IMR-90 (cell line): Measurements from ENCODE around the gene SPRY1. TPM values are rescaled to one million over a fixed set of nuclear protein-coding genes. Genes with fewer than 3 reads are reported as not detected.
A peak's percentile ranks its signal among the peaks of the same experiment; 100 is the strongest.

Source experiments
- ATAC-seq: fragments of 200-7000 bp; cut with Tn5 transposase; 2 replicates; pipeline ENCODE4 v1.9.1; 2020; ENCODE audit warnings: low read depth, mild to moderate bottlenecking, moderate library complexity
- BruUV-seq: library from RNA; stranded (reverse); fragments of 400-500 nt; replicated peaks from 2 replicates; lab custom pipeline; 2021; lab: Mats Ljungman, UMichigan
- CTCF ChIA-PET: fragments of 300-600 bp; formaldehyde crosslinking; extraction: SDS; loops from one replicate; lab custom pipeline; 2021; ENCODE audit warnings: antibody characterized with exemption; lab: Yijun Ruan, JAX
- POLR2A ChIA-PET: fragments of 300-600 bp; sonication (Branson Sonifier 250); formaldehyde crosslinking; loops from one replicate; lab custom pipeline; 2022; ENCODE audit warnings: antibody characterized with exemption; ENCODE audit not compliant: unreplicated experiment; lab: Charles Lee
- DNase-seq: peaks from one replicate; pipeline ENCODE4 v3.0.0; 2013
- H2AFZ ChIP-seq: replicated peaks from 2 replicates; pipeline ENCODE3; 2013; ENCODE audit warnings: low read length, mild to moderate bottlenecking; ENCODE audit not compliant: poor library complexity
- H2AK5ac ChIP-seq: 2 replicates; pipeline ENCODE4 v1.6.1; 2013; ENCODE audit warnings: low read depth, low read length, inconsistent platforms
- H2AK9ac ChIP-seq: replicated peaks from 2 replicates; pipeline ENCODE3; 2013; ENCODE audit warnings: mild to moderate bottlenecking, low read depth, low read length, moderate library complexity; ENCODE audit not compliant: poor library complexity
- H2BK120ac ChIP-seq: 2 replicates; pipeline ENCODE4 v1.6.1; 2013; ENCODE audit warnings: low read depth, low read length, inconsistent platforms
- H2BK15ac ChIP-seq: 3 replicates; pipeline ENCODE4 v1.6.1; 2013; ENCODE audit warnings: low read depth, low read length, inconsistent platforms
- H2BK20ac ChIP-seq: 2 replicates; pipeline ENCODE4 v1.6.1; 2013; ENCODE audit warnings: low read depth, mild to moderate bottlenecking, inconsistent platforms, low read length, moderate library complexity
- H2BK5ac ChIP-seq: 2 replicates; pipeline ENCODE4 v1.6.1; 2013; ENCODE audit warnings: mild to moderate bottlenecking, low read depth, low read length, inconsistent platforms; ENCODE audit not compliant: poor library complexity, severe bottlenecking
- H3K14ac ChIP-seq: replicated peaks from 2 replicates; pipeline ENCODE4 v1.6.1; 2013; ENCODE audit warnings: low read depth, low read length, inconsistent platforms
- H3K18ac ChIP-seq: 2 replicates; pipeline ENCODE4 v1.6.1; 2013; ENCODE audit warnings: low read depth, low read length, control low read depth
- H3K23ac ChIP-seq: 2 replicates; pipeline ENCODE4 v1.6.1; 2013; ENCODE audit warnings: low read depth, low read length, inconsistent platforms
- H3K27ac ChIP-seq: 2 replicates; pipeline ENCODE4 v1.5.1; 2013; ENCODE audit warnings: mild to moderate bottlenecking, control low read depth, low read length; ENCODE audit not compliant: insufficient read depth
- H3K27me3 ChIP-seq: 2 replicates; pipeline ENCODE4 v1.6.1; 2013; ENCODE audit warnings: low read length; ENCODE audit not compliant: control insufficient read depth, insufficient read depth
- H3K36me3 ChIP-seq: 2 replicates; pipeline ENCODE4 v1.6.1; 2013; ENCODE audit warnings: low read length, mixed read lengths; ENCODE audit not compliant: control insufficient read depth, insufficient read depth
- H3K4ac ChIP-seq: 2 replicates; pipeline ENCODE4 v1.6.1; 2013; ENCODE audit warnings: low read depth, low read length, inconsistent platforms
- H3K4me1 ChIP-seq: 2 replicates; pipeline ENCODE4 v1.6.1; 2013; ENCODE audit warnings: low read length, mixed read lengths; ENCODE audit not compliant: control insufficient read depth, insufficient read depth
- H3K4me2 ChIP-seq: 2 replicates; pipeline ENCODE4 v1.6.1; 2013; ENCODE audit warnings: low read depth, mild to moderate bottlenecking, control low read depth, low read length, moderate library complexity
- H3K4me3 ChIP-seq: 2 replicates; pipeline ENCODE4 v1.5.1; 2013; ENCODE audit warnings: low read depth, mild to moderate bottlenecking, control low read depth, low read length, moderate library complexity; ENCODE audit not compliant: insufficient read depth
- H3K56ac ChIP-seq: 2 replicates; pipeline ENCODE4 v1.6.1; 2013; ENCODE audit warnings: low read length, inconsistent platforms; ENCODE audit not compliant: insufficient read depth; ENCODE audit errors: extremely low read depth
- H3K79me1 ChIP-seq, 2 experiments: 2 replicates each; pipeline ENCODE4 v1.6.1; 2013; ENCODE audit warnings: low read length in 2 of 2, inconsistent platforms in 1 of 2, low read depth in 1 of 2
- H3K9ac ChIP-seq: 2 replicates; pipeline ENCODE4 v1.6.1; 2013; ENCODE audit warnings: low read depth, low read length, control low read depth
- H3K9me1 ChIP-seq: 2 replicates; pipeline ENCODE4 v1.6.1; 2013; ENCODE audit warnings: low read length, inconsistent platforms; ENCODE audit not compliant: insufficient read depth
- H3K9me3 ChIP-seq: 2 replicates; pipeline ENCODE4 v1.6.1; 2013; ENCODE audit warnings: low read length; ENCODE audit not compliant: control insufficient read depth, insufficient read depth
- H4K20me1 ChIP-seq: 2 replicates; pipeline ENCODE4 v1.6.1; 2013; ENCODE audit warnings: low read length, inconsistent platforms; ENCODE audit not compliant: insufficient read depth
- H4K5ac ChIP-seq: 2 replicates; pipeline ENCODE4 v1.6.1; 2013; ENCODE audit warnings: mild to moderate bottlenecking, low read depth, low read length, control low read depth
- H4K8ac ChIP-seq, 2 experiments: 2 replicates each; pipeline ENCODE4 v1.6.1; 2013; ENCODE audit warnings: low read depth in 2 of 2, low read length in 2 of 2, control low read depth in 1 of 2, inconsistent platforms in 1 of 2
- H4K91ac ChIP-seq: 2 replicates; pipeline ENCODE4 v1.6.1; 2013; ENCODE audit warnings: low read depth, low read length, inconsistent platforms; ENCODE audit not compliant: insufficient read depth
- BHLHE40 ChIP-seq: fragments of 150-350 bp; IDR thresholded peaks from 2 replicates; pipeline ENCODE4 v1.6.1; 2016; ENCODE audit warnings: mild to moderate bottlenecking, low read depth, low read length
- CEBPB ChIP-seq: IDR thresholded peaks from 2 replicates; pipeline ENCODE4 v1.6.1; 2012; ENCODE audit warnings: low read depth, low read length, improper control_type of control experiment
- ELK1 ChIP-seq: fragments of 150-350 bp; IDR thresholded peaks from 2 replicates; pipeline ENCODE4 v1.6.1; 2016; ENCODE audit warnings: low read depth, mild to moderate bottlenecking, low read length, moderate library complexity, borderline replicate concordance
- WGBS, 2 experiments: methylation state at CpG; one replicate each; pipeline versions ENCODE4 v1.1.5 to v1.1.7; 2013; ENCODE audit warnings: missing lambda C conversion rate in 2 of 2; ENCODE audit not compliant: insufficient read length in 1 of 2; ENCODE audit errors: extremely low coverage in 2 of 2; 5-methylcytosine and 5-hydroxymethylcytosine counted together
- dilution Hi-C: fragments of 300-500 bp; cut with HindIII; formaldehyde crosslinking; loops from one replicate; pipeline ENCODE4 v1.14.3; 2018; ENCODE audit warnings: low sequenced_read_pairs; ENCODE audit not compliant: unreplicated experiment
- in situ Hi-C: fragments of 300-500 bp; cut with MboI; formaldehyde crosslinking; loops from 3 replicates; pipeline ENCODE4 v1.14.3; 2019; ENCODE audit warnings: low sequenced_read_pairs, inconsistent platforms, mixed read lengths
- intact Hi-C: fragments of 100-400 bp; cut with micrococcal nuclease; formaldehyde crosslinking; loops from 2 replicates; pipeline ENCODE4 v1.10.0; 2022
- polyA plus RNA-seq, 3 experiments: library from polyadenylated mRNA; depleted of rRNA; stranded (reverse); fragments of >200 nt; gene quantifications; 2 replicates each; pipeline ENCODE4 v1.2.3, GENCODE V29; 2012; ENCODE audit warnings: low replicate concordance in 1 of 3
- total RNA-seq: library from RNA; depleted of rRNA; stranded (reverse); fragments of >200 nt; gene quantifications from 2 replicates; pipeline ENCODE4 v1.2.3, GENCODE V29; 2012

The SPRY1 gene
- total and polyA plus RNA-seq, 2 of the 4 experiments (the other 2 are of a cell fraction), result 1.4 to 2.2 TPM

- Histone ChIP-seq H2AFZ (no peak overlapping the region), H2BK5ac (no peak overlapping the region), H3K27ac (no peak overlapping the region), H3K9ac (no peak overlapping the region), H2AK9ac (no peak overlapping the region), H3K4ac (no peak overlapping the region), H3K79me1 (no peaks in the 10 kb centered on the region), H2BK120ac (no peak overlapping the region), H3K56ac (no peak overlapping the region), H3K4me3 (no peak overlapping the region), H2BK15ac (peak overlapping the region; percentile 75; the same call in 1 of the 3 replicates), H2BK20ac (no peak overlapping the region), H3K27me3 (no peaks in the 10 kb centered on the region), H3K9me3 (no peaks in the 10 kb centered on the region), H3K18ac (peak overlapping the region; percentile 20; the same call in 1 of the 2 replicates), H4K91ac (no peak overlapping the region), H3K14ac (no peak overlapping the region), H3K9me1 (no peaks in the 10 kb centered on the region), H2AK5ac (no peak overlapping the region), H3K4me2 (peak overlapping the region; percentile 44; the same call in 1 of the 2 replicates), H4K8ac (no peak overlapping the region), H3K23ac (no peak overlapping the region), H3K36me3 (no peaks in the 10 kb centered on the region), H3K4me1 (peaks cover 13% of the 10 kb centered on the region), H4K5ac (no peak overlapping the region), H4K20me1 (no peaks in the 10 kb centered on the region)
- whole genome bisulfite sequencing, 2 experiments, result no CpG with 5 or more reads among the region's 6 CpGs
- CTCF ChIA-PET, result no interaction called here
- peak; percentile 45 for DNase-seq
- intact Hi-C loops, result no loop called here
- POLR2A ChIA-PET, result no interaction called here
- in situ Hi-C loops, result no loop called here
- no TSS peak for BruUV-seq
- peak; percentile 56 for ATAC-seq
- 0 out of 2 replicates have a peak, but pooled peaks have one; percentile 11 for TF ChIP-seq CEBPB
- 0 out of 2 replicates have a peak, but pooled peaks have one; percentile 25 for TF ChIP-seq BHLHE40
- no peak for TF ChIP-seq ELK1
- dilution Hi-C loops, result no loop called here
These were observed 19.4 kb downstream of the SPRY1 start for GRCh38 chr4:123415977-123416376.
